Measurements from ENCODE around the gene RPP25. TPM values are rescaled to one million over a fixed set of nuclear protein-coding genes. Genes with fewer than 3 reads are reported as not detected.

Gene RPP25
- total and polyA plus RNA-seq, 4 donors: 2.2 to 3.3 (median 2.3) TPM

GRCh38 chr15:74906067-74906449 lies 50.5 kb downstream of the RPP25 start:
- DNase-seq (ENCODE audit: low spot score): no peak
- TF ChIP-seq ZBTB33 (IDR thresholded peaks at IDR 0.05): no peak
- TF ChIP-seq TAF1 (conservative IDR thresholded peaks at IDR 0.05): no peak
- TF ChIP-seq MAX (IDR thresholded peaks at IDR 0.05): no peak
- TF ChIP-seq RXRA (IDR thresholded peaks at IDR 0.05): no peak
- TF ChIP-seq FOXA1 (IDR thresholded peaks at IDR 0.05): no peak
- no peak for TF ChIP-seq EGR1 (IDR thresholded peaks at IDR 0.05; ENCODE audit: low read depth in 2 of 2)
- TF ChIP-seq HNF4A (conservative IDR thresholded peaks at IDR 0.05): no peak
- no peak for TF ChIP-seq ATF3 (IDR thresholded peaks at IDR 0.05)
- TF ChIP-seq JUND (IDR thresholded peaks at IDR 0.05): no peak
- WGBS: under 1% methylated on average over 20 of the region's 20 CpGs
- Histone ChIP-seq H3K9me3 (ENCODE audit: control insufficient read depth in 4 of 4, low read length in 3 of 4) (no peaks in the 10 kb centered on the region), H3K4me1 (ENCODE audit: control insufficient read depth in 4 of 4, insufficient read depth in 4 of 4, low read length in 3 of 4) (peaks cover 3 to 22% (median 20%) of the 10 kb centered on the region in 4 donors), H3K4me3 (ENCODE audit: low read depth in 1 of 3, low read length in 3 of 3) (peak overlapping the region; percentile 67 to 94 (median 80)), H3K27ac (ENCODE audit: low read depth in 1 of 2, low read length in 2 of 2) (peak overlapping the region; percentile 83 to 90), H3K27me3 (ENCODE audit: control insufficient read depth in 4 of 4, insufficient read depth in 4 of 4, low read length in 3 of 4) (no peaks in the 10 kb centered on the region), H3K9ac (ENCODE audit: low read depth in 1 of 2, low read length in 2 of 2) (peak overlapping the region; percentile 54 to 79), H3K36me3 (ENCODE audit: control insufficient read depth in 4 of 4, insufficient read depth in 3 of 4, low read depth in 1 of 4, low read length in 3 of 4) (peaks cover 0 to 17% (median 7%) of the 10 kb centered on the region in 4 donors)

Small RNA genes lying within 50 kb of the gene (small RNA-seq; reads per million reads assigned to genes)
- not detected for gene RF00019

Other genes with a start within 250 kb of the RPP25 start
- 1 to 10 TPM in 1 of 2 donors, under 1 TPM in 1; 0.19 to 4.4 TPM for gene CYP1A1, start 231.2 kb downstream of the RPP25 start, total RNA-seq
- gene CYP1A1, start 231.2 kb downstream of the RPP25 start, polyA plus RNA-seq: 1 to 10 TPM; 1.0 to 1.4 TPM
- 10 to 100 TPM in 1 of 2 donors, not detected in 1; 32.5 TPM for gene CYP1A2, start 207.9 kb downstream of the RPP25 start, total RNA-seq
- gene CYP1A2, start 207.9 kb downstream of the RPP25 start, polyA plus RNA-seq: 10 to 100 TPM; 21.8 to 31.7 TPM
- 10 to 100 TPM; 19.0 to 41.7 TPM for gene CSK, start 174.7 kb downstream of the RPP25 start, total RNA-seq
- gene CSK, start 174.7 kb downstream of the RPP25 start, polyA plus RNA-seq: 10 to 100 TPM in 1 of 2 donors, 1 to 10 TPM in 1; 6.9 to 29.3 TPM
- gene LMAN1L, start 143.9 kb downstream of the RPP25 start, total RNA-seq: under 1 TPM in 1 of 2 donors, not detected in 1; 0.08 TPM
- gene LMAN1L, start 143.9 kb downstream of the RPP25 start, polyA plus RNA-seq: not detected
- gene CPLX3, start 130.1 kb downstream of the RPP25 start, total RNA-seq: not detected
- not detected for gene CPLX3, start 130.1 kb downstream of the RPP25 start, polyA plus RNA-seq
- gene ULK3, start 113.6 kb downstream of the RPP25 start, total RNA-seq: 10 to 100 TPM; 15.4 to 35.5 TPM
- gene ULK3, start 113.6 kb downstream of the RPP25 start, polyA plus RNA-seq: 10 to 100 TPM; 13.1 to 27.5 TPM
- gene SCAMP2, start 83.4 kb downstream of the RPP25 start, total RNA-seq: 10 to 100 TPM; 21.7 to 23.3 TPM
- gene SCAMP2, start 83.4 kb downstream of the RPP25 start, polyA plus RNA-seq: 10 to 100 TPM; 34.8 to 42.5 TPM
- 10 to 100 TPM; 16.1 to 37.7 TPM for gene MPI, start 66.7 kb downstream of the RPP25 start, total RNA-seq
- 10 to 100 TPM; 26.1 to 38.4 TPM for gene MPI, start 66.7 kb downstream of the RPP25 start, polyA plus RNA-seq
- gene FAM219B, start 49.9 kb downstream of the RPP25 start, total RNA-seq: 10 to 100 TPM; 15.3 to 15.6 TPM
- gene FAM219B, start 49.9 kb downstream of the RPP25 start, polyA plus RNA-seq: 1 to 10 TPM; 7.5 to 9.0 TPM
- gene COX5A, start 18.7 kb downstream of the RPP25 start, total RNA-seq: 10 to 100 TPM; 47.9 to 60.0 TPM
- gene COX5A, start 18.7 kb downstream of the RPP25 start, polyA plus RNA-seq: 100 to 1,000 TPM; 320 to 374 TPM
- 1 to 10 TPM in 1 of 2 donors, under 1 TPM in 1; 0.50 to 5.8 TPM for gene SCAMP5, start 38.8 kb upstream of the RPP25 start, total RNA-seq
- gene SCAMP5, start 38.8 kb upstream of the RPP25 start, polyA plus RNA-seq: 1 to 10 TPM; 5.6 to 7.5 TPM
- gene PPCDC, start 66.8 kb upstream of the RPP25 start, total RNA-seq: 1 to 10 TPM; 7.4 to 9.3 TPM
- 1 to 10 TPM; 7.6 to 9.1 TPM for gene PPCDC, start 66.8 kb upstream of the RPP25 start, polyA plus RNA-seq
- gene C15orf39, start 245.1 kb upstream of the RPP25 start, total RNA-seq: 1 to 10 TPM; 2.3 to 4.0 TPM
- 1 to 10 TPM; 1.2 to 3.7 TPM for gene C15orf39, start 245.1 kb upstream of the RPP25 start, polyA plus RNA-seq

All from liver (tissue), 10 donors.